ENCODE data around the gene PCIF1. TPM values are rescaled to one million over a fixed set of nuclear protein-coding genes. Genes with fewer than 3 reads are reported as not detected.
"Not testable (repeated sequence)": the region's sequence is repeated elsewhere in the genome, so short reads cannot be mapped to it uniquely, and the experiment has no call there.

Gene PCIF1
- total RNA-seq, 2 donors from 2014 or later: 33.7 to 41.1 TPM

DNA sequence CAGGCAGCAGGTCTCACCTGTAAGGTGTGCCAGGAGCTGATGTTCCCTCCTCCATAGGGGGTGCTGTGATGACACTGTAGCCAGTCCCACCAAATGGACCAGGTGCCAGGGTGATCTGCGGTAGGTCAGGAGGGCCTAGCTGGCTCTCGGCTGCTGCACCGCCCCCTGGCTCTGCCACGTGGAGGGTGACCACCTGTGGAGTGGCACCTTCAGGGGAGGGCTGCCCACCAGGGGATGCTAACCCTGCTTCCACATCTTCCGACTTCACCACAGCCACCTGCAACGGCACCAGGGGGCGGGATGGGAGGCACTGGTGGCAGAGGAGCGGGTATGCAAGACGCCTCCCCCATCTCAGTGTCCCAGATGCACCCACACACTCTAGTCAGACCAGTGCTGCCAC lies 19.2 kb downstream of the PCIF1 start:
- Mint-ChIP-seq H3K27me3 (no peaks in the 10 kb centered on the region), H3K4me1 (ENCODE audit: low read depth in 2 of 2) (peaks cover 0 to 6% of the 10 kb centered on the region in 2 donors), H3K4me3 (no peak overlapping the region), H3K9me3 (no peaks in the 10 kb centered on the region), H3K36me3 (peaks cover 3% of the 10 kb centered on the region), H3K27ac (no peak overlapping the region)
- DNase-seq (ENCODE audit: low spot score): no peak
- no peak for ATAC-seq

DNA sequence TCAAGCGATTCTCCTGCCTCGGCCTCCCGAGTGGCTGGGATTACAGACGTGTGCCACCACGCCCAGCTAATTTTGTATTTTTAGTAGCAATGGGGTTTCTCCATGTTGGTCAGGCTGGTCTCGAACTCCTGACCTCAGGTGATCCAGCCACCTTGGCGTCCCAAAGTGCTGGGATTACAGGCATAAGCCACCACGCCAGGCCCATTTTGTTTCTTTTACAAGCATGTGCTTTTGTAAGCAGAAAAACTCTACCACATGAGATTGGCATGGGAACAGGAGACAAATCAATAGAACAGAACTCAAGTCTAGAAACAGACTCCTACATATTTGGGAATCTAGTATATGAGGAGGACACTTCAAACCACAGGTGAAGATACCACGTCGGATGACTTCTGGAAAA lies 21.8 kb downstream of the PCIF1 start:
- ATAC-seq; H3K4me3 Mint-ChIP-seq; H3K4me1 Mint-ChIP-seq (ENCODE audit: low read depth in 2 of 2); H3K27ac Mint-ChIP-seq; H3K27me3 Mint-ChIP-seq; H3K9me3 Mint-ChIP-seq; H3K36me3 Mint-ChIP-seq; DNase-seq (ENCODE audit: low spot score): not testable (repeated sequence)

DNA sequence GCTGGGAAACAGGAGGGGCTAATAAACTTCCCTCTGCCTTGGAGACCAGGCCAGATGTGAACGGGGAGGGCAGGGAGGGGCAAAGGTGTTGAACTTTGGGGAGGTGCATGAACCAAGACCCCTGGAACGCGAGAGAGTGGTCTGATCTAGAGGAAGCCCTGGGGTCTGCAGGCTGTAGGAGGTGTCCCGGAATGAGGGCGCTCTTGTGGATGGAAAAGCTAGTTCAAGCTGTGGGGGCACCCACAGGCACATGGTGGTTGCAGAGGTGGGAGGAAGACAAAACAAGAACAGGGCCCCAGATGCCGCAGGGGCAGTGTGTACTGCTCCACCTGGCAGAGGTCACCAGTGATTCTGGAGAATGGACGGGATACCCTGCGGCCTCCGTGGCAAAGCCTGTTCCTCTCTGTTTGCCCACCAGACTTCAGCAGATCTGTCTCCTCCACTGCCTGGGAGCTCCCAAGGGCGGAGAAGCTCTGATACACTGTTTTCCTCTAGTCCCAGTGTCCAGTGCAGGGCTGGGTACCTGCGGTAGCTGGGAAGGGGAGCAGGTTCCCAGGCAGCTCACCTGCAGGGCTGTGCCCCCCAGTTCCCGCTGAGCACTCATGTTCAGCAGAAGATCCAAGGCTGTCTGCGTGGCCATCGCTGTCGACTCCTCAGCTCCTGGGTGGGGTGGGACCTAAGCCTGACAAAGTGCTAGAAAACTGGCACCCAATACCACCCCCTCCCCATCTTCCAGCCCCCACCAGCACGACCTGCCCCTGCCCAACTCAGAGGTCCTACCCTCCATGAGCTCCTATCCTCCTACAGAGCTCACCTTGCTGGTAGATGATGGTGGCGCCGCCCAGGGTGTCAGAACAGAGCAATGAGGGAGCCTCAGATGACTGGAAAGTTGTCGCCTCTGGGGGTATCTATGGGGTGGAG lies 22.8 kb downstream of the PCIF1 start:
- no peaks in the 10 kb centered on the region for H3K27me3 Mint-ChIP-seq
- no peak overlapping the region for H3K4me3 Mint-ChIP-seq
- H3K36me3 Mint-ChIP-seq: peaks cover 4% of the 10 kb centered on the region
- H3K4me1 Mint-ChIP-seq (ENCODE audit: low read depth in 2 of 2): no peaks in the 10 kb centered on the region
- ATAC-seq (peak in 1 of 2 donors; percentile 22), DNase-seq (ENCODE audit: low spot score) (no peak)
- no peak overlapping the region for H3K27ac Mint-ChIP-seq
- H3K9me3 Mint-ChIP-seq: no peaks in the 10 kb centered on the region

DNA sequence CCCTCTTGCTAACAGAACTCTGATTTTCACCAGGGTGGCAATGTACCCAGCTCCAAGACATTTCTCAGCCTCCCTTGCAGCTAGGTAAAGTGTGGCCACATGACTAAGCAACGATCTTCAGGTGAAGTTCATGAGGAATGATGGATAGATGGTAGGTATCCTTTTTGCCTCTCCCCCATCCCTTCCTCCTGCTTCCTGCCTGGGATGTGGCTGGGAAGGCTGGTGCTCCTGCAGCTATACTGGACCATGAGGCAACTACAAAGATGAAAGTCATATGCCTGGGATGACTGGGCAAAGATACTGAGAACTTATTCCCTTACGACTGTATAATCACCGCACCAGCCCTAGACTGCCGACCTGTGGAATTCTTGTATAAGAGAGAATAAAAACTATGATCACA lies 24.1 kb downstream of the PCIF1 start:
- Mint-ChIP-seq H3K4me3 (no peak overlapping the region), H3K4me1 (ENCODE audit: low read depth in 2 of 2) (no peaks in the 10 kb centered on the region), H3K9me3 (no peaks in the 10 kb centered on the region), H3K36me3 (peaks cover 4% of the 10 kb centered on the region), H3K27ac (no peak overlapping the region), H3K27me3 (no peaks in the 10 kb centered on the region)
- no peak for ATAC-seq
- DNase-seq (ENCODE audit: low spot score): no peak

DNA sequence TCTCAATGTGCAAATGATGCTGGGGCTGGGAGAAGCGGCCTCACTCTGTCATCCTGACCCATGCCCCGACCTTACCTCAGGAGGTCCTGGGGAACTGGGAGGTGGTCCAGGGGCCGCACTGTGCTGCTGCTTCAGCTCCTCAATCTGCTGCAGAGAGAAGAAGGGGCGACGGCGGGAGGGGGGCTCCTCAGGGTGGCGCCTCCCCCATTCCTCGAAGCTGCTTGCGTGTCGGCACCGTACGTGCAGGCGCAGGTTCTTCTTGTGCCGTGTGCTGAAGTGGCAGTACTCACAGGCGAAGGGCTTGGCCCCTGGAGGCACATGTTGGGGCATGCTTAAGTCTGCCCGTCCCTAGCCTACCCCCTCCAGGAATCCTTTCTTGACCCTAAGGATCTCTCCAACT lies 24.6 kb downstream of the PCIF1 start:
- no peaks in the 10 kb centered on the region for H3K4me1 Mint-ChIP-seq (ENCODE audit: low read depth in 2 of 2)
- no peak overlapping the region for H3K27ac Mint-ChIP-seq
- ATAC-seq (no peak), DNase-seq (ENCODE audit: low spot score) (no peak)
- no peak overlapping the region for H3K4me3 Mint-ChIP-seq
- H3K9me3 Mint-ChIP-seq: no peaks in the 10 kb centered on the region
- H3K36me3 Mint-ChIP-seq: peaks cover 4% of the 10 kb centered on the region
- H3K27me3 Mint-ChIP-seq: no peaks in the 10 kb centered on the region

DNA sequence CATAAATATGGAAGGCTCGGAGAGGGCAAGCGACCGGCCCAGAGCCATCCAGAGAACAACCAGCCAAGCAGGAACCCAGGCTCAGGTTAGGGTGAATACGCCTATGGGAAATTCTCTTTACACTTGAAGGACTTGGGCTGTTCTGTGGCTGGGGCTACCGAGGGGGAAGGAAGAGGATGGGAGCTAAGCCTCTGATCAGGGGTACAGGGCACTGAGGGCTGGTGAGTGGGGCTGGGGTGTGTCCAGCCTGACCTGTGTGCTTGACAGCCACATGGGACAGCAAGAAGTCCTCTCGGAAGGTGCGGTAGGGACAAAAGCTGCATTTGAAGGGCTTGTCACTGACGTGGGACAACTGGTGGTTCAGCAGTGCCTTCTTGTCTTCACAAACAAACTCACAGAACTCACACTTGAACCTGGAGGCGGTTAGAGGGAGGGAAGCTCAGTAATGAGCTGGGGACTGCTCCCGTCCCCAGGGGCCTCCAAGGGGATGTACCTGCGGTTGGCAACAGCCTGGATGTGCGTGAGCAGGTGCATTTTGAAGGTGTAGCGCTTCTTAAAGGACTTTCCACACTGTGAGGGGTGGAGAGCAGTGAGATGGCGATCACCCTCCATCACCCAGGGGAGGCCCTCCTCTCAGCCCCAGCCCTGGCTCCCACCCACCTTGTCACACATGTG lies 25.6 kb downstream of the PCIF1 start:
- Mint-ChIP-seq H3K27me3 (no peaks in the 10 kb centered on the region), H3K9me3 (no peaks in the 10 kb centered on the region), H3K4me3 (no peak overlapping the region), H3K27ac (no peak overlapping the region), H3K4me1 (ENCODE audit: low read depth in 2 of 2) (no peaks in the 10 kb centered on the region), H3K36me3 (peaks cover 4% of the 10 kb centered on the region)
- DNase-seq (ENCODE audit: low spot score) (no peak), ATAC-seq (no peak)

DNA sequence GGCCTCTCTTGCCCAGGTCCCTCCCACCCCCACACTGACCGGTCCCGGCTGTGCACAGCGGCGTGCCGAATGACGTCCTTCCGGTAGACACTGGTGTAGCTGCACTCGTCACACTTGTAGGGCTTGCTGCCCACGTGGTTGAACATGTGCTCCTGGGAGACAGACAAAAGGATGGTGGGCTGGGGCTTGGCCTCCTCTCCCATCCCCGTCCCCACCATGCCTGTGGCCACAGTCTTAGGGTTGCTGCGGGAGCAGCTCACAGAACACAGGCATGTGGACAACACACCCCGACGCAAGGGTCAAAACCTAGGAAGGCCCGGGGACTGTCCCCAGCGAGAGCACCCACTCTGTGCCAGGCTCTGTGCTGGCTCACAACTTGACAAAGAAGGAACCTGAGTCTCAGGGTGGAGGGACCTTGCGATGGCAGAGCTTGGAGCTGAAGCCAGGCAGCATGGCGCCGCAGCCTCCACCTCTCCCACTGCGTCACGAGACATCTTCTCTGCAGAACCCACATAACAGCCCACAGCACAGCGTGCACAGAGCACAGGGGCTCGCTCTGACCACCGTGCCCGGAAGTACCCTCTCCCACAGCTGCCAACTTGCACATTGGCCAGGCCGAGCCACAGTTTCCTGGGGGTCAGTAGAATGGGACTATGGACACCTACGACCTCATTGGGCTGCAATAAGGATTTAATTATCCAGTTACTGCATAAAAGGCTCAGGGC lies 27.7 kb downstream of the PCIF1 start:
- H3K27ac Mint-ChIP-seq: no peak overlapping the region
- H3K4me1 Mint-ChIP-seq (ENCODE audit: low read depth in 2 of 2): peaks cover 0 to 3% of the 10 kb centered on the region in 2 donors
- H3K27me3 Mint-ChIP-seq: no peaks in the 10 kb centered on the region
- ATAC-seq (no peak), DNase-seq (ENCODE audit: low spot score) (no peak)
- H3K9me3 Mint-ChIP-seq: no peaks in the 10 kb centered on the region
- no peak overlapping the region for H3K4me3 Mint-ChIP-seq
- H3K36me3 Mint-ChIP-seq: peaks cover 9% of the 10 kb centered on the region

DNA sequence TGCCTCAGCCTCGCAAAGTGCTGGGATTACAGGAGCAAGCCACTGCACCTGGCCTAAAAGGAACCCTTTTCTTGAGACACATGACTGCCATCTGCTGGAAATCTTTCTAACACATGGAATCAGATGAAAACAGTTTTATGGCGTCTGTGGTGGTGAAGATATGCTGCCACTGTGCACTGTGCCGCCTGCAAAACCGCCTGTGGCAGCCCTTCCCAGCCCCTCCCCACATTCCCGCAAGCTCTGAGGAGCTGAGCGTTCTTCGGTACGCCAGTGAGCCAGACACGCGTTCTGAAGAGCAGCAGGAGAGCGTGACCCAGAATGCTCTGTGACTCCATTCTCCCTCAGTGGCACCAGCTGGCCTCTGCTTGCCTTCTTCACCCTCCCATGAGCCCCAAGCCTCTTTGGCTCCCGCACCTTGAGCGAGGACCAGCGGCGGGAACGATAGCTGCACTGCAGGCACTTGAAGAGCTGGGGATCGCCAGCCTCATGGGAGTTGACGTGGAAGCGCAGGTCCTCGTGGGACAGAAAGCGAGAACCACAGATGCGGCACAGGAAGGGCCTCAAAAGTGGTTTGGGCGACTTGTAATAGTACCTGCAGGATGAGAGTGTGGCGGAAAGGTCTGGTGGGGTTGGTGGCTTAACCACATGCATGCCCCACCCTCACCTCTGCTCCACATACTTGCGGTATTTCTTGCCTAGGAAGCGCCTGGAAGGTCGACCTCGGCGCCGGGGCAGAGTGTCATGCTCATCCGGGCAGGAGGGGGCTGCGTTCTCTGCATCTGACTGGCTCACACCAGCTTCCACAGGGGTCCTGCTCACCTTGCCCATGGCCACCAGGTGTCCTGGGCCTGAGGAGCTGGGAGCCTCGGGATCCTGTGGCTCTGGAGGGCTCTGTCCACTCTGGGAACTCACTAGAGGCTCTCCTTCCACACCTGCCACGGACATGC lies 28.8 kb downstream of the PCIF1 start:
- Mint-ChIP-seq H3K4me3 (no peak overlapping the region), H3K4me1 (ENCODE audit: low read depth in 2 of 2) (peaks cover 0 to 3% of the 10 kb centered on the region in 2 donors), H3K27ac (peak overlapping the region in 1 of 2 donors; percentile 50), H3K9me3 (no peaks in the 10 kb centered on the region), H3K27me3 (no peaks in the 10 kb centered on the region), H3K36me3 (peaks cover 9% of the 10 kb centered on the region)
- DNase-seq (ENCODE audit: low spot score) (no peak), ATAC-seq (no peak)

DNA sequence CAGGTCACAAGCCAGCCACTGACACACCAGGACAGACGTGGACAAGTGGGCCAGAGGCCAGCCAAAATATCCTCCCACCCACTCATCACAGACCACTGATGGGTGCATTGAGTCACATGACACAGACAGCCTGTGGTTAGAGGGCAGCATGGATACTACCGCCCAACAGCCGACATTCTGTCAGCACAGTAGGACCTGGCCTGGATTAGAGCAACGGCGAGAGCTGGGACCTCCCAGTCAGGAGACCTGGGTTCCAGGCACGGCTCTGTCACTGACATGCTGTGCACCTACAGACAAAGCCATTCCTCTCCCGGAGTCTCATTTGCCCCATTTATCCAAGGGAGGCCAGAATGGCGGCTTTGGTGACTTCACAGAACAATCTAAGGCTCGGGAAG lies 29.5 kb downstream of the PCIF1 start:
- no peak overlapping the region for H3K27ac Mint-ChIP-seq
- no peaks in the 10 kb centered on the region for H3K9me3 Mint-ChIP-seq
- ATAC-seq (no peak), DNase-seq (ENCODE audit: low spot score) (no peak)
- H3K36me3 Mint-ChIP-seq: peaks cover 4% of the 10 kb centered on the region
- no peaks in the 10 kb centered on the region for H3K27me3 Mint-ChIP-seq
- no peak overlapping the region for H3K4me3 Mint-ChIP-seq
- H3K4me1 Mint-ChIP-seq (ENCODE audit: low read depth in 2 of 2): peaks cover 0 to 3% of the 10 kb centered on the region in 2 donors

DNA sequence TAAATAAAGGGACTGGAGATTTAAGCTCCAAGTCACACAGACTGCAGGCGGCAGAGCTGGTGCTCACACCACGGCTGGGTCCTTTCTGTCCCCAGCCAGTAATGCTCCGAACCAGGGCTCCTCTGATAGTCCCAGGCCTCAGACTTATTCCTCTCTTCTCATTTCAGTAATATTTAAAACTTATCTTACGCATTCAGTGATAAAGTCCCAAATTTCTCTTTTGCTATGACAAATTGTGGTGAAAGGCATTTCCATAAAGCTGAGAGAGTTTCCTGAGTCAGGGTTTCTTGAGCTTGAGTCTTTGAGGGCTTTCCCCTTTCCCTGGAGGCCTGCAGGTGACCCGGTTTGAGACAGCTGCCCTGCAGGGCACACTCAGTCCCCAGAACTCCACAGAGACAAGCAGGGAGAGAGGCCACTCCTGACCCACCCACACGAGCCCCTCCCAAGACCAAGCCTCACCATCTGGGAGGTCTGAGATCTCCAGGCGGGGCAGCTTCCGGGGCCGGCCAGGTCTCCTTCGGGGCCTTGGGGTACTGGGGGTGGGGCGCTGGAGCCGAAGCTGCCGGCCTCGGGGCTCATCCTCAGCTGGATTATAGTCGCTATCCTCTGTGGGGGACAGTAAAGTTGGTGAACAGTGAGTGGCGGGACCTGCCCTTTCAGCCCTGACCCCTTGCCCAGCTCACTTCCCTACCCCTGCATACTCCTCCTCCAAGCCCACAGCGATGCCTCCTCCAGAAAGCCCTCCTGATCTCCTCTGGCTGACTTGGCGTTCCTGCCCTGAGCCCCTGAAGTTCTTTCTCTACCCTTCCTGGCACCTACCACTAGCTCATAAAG lies 30.9 kb downstream of the PCIF1 start:
- no peak overlapping the region for H3K27ac Mint-ChIP-seq
- no peak overlapping the region for H3K4me3 Mint-ChIP-seq
- DNase-seq (ENCODE audit: low spot score) (no peak), ATAC-seq (no peak)
- no peaks in the 10 kb centered on the region for H3K27me3 Mint-ChIP-seq
- peaks cover 10 to 13% of the 10 kb centered on the region in 2 donors for H3K4me1 Mint-ChIP-seq (ENCODE audit: low read depth in 2 of 2)
- no peaks in the 10 kb centered on the region for H3K9me3 Mint-ChIP-seq
- peaks cover 4% of the 10 kb centered on the region for H3K36me3 Mint-ChIP-seq

DNA sequence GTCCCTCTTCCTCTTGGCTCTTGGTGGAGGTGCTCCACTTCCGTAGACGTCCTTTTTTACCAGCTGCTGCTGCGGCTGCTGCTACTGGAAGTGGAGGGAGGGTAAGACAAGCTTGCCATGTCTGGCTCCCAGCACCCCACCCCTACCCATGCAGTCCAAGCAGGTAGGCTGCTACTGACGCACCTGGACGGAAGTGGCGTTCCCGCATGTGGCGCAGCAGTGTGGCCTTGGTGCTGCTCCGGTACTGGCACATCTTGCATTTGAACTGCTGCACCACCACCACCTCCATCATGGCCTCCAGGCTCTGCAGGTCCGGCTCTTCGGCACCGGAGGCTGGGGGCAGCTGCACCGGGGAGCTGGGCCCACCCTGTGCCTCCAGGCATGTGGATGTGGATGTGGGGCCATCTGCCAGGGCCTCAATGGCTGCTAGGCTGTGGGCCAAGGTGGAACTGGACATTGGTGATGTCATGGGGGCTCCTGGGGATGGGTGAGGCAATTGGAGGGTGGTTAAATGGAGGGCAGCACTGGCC lies 33.1 kb downstream of the PCIF1 start:
- no peak for DNase-seq (ENCODE audit: low spot score)
- Mint-ChIP-seq H3K27me3 (no peaks in the 10 kb centered on the region), H3K4me3 (no peak overlapping the region), H3K27ac (no peak overlapping the region), H3K4me1 (ENCODE audit: low read depth in 2 of 2) (peaks cover 16 to 20% of the 10 kb centered on the region in 2 donors), H3K9me3 (no peaks in the 10 kb centered on the region), H3K36me3 (peaks cover 8% of the 10 kb centered on the region)
- no peak for ATAC-seq

DNA sequence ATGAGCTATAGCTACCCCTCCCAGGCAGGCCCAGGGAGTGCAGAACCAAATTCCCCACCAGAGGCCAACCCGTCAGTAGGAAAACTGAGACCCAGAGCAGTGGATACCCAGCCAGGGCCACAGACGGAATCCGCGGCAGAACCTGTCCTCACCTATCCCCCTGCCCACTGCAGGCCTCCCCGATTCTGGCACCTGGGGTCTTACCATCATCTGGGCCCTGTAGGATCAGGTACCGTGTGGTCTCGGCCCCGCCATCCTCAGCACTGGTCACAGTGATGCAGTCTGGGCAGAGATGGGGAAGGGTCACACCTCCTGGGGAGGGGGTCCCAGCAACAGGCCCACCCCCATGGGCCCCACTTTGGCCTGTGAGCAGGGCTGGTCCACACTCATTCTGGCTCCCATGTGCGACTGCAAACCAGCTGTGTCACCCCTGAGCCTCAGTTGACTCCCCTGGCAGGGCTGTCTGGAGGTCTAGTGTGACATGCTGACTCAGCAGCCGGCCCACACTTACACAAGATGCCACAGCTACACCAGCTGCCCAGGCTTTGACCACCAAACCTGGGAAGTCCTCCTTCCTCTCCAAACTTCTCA lies 33.7 kb downstream of the PCIF1 start:
- peaks cover 10% of the 10 kb centered on the region for H3K36me3 Mint-ChIP-seq
- H3K27me3 Mint-ChIP-seq: no peaks in the 10 kb centered on the region
- ATAC-seq: no peak
- no peak overlapping the region for H3K4me3 Mint-ChIP-seq
- no peak overlapping the region for H3K27ac Mint-ChIP-seq
- no peak for DNase-seq (ENCODE audit: low spot score)
- peaks cover 17 to 22% of the 10 kb centered on the region in 2 donors for H3K4me1 Mint-ChIP-seq (ENCODE audit: low read depth in 2 of 2)
- H3K9me3 Mint-ChIP-seq: no peaks in the 10 kb centered on the region
